ENCODE results near the gene GPAM.
"Not testable (repeated sequence)": the region's sequence is repeated elsewhere in the genome, so short reads cannot be mapped to it uniquely, and the experiment has no call there.

GPAM gene

GRCh38 chr10:112208292-112208691 lies 24.7 kb upstream of the GPAM start:
- no peak overlapping the region for H3K4me3 ChIP-seq (ENCODE audit: control insufficient read depth, low read depth, low read length)
- TF ChIP-seq CTCF (conservative IDR thresholded peaks at IDR 0.05; ENCODE audit: control insufficient read depth, insufficient read depth, low read depth, low read length) = no peak
- DNase-seq (ENCODE audit: low read depth) = peak; percentile 48

- DNase-seq (ENCODE audit: low read depth) = peak; percentile 50
- no peak overlapping the region for H3K4me3 ChIP-seq (ENCODE audit: control insufficient read depth, low read depth, low read length)
- TF ChIP-seq CTCF (conservative IDR thresholded peaks at IDR 0.05; ENCODE audit: control insufficient read depth, insufficient read depth, low read depth, low read length) = no peak
Measured at GRCh38 chr10:112203328-112204076, 19.9 kb upstream of the GPAM start.

GRCh38 chr10:112202561-112203241 lies 19.1 kb upstream of the GPAM start:
- peak; percentile 75 for DNase-seq (ENCODE audit: low read depth)
- no peak for TF ChIP-seq CTCF (conservative IDR thresholded peaks at IDR 0.05; ENCODE audit: control insufficient read depth, insufficient read depth, low read depth, low read length)
- H3K4me3 ChIP-seq (ENCODE audit: control insufficient read depth, low read depth, low read length) = no peak overlapping the region

GRCh38 chr10:112202076-112202475 lies 18.5 kb upstream of the GPAM start:
- no peak for DNase-seq (ENCODE audit: low read depth)
- no peak overlapping the region for H3K4me3 ChIP-seq (ENCODE audit: control insufficient read depth, low read depth, low read length)
- TF ChIP-seq CTCF (conservative IDR thresholded peaks at IDR 0.05; ENCODE audit: control insufficient read depth, insufficient read depth, low read depth, low read length) = no peak

GRCh38 chr10:112201334-112201733 lies 17.8 kb upstream of the GPAM start:
- DNase-seq (ENCODE audit: low read depth) = no peak
- H3K4me3 ChIP-seq (ENCODE audit: control insufficient read depth, low read depth, low read length) = no peak overlapping the region
- TF ChIP-seq CTCF (conservative IDR thresholded peaks at IDR 0.05; ENCODE audit: control insufficient read depth, insufficient read depth, low read depth, low read length) = no peak

- DNase-seq (ENCODE audit: low read depth); H3K4me3 ChIP-seq (ENCODE audit: control insufficient read depth, low read depth, low read length): not testable (repeated sequence)
Measured at GRCh38 chr10:112200259-112200658, 16.7 kb upstream of the GPAM start.

GRCh38 chr10:112197662-112198061 lies 14.1 kb upstream of the GPAM start:
- not testable (repeated sequence) for DNase-seq (ENCODE audit: low read depth)

More at GRCh38 chr10:112197662-112198061, 14.1 kb upstream of the GPAM start:
- not testable (repeated sequence) for H3K4me3 ChIP-seq (ENCODE audit: control insufficient read depth, low read depth, low read length)
